Measurements from ENCODE around the gene TBX1. TPM values are rescaled to one million over a fixed set of nuclear protein-coding genes. Genes with fewer than 3 reads are reported as not detected.

Gene TBX1
- total RNA-seq, 1 experiment from 2014 or later = 3.9 TPM

- DNase-seq (ENCODE audit: low read depth, low spot score) (no peak), ATAC-seq (no peak)
- Histone ChIP-seq H3K9ac (ENCODE audit: low read length) (no peak overlapping the region), H4K20me1 (ENCODE audit: insufficient read depth) (no peaks in the 10 kb centered on the region), H3K27me3 (ENCODE audit: insufficient read depth, low read length) (no peaks in the 10 kb centered on the region), H3K4me1 (ENCODE audit: control insufficient read depth in 1 of 2, insufficient read depth in 2 of 2, low read length in 2 of 2) (peaks cover 0 to 23% of the 10 kb centered on the region in 2 experiments; a peak in 3 of 4 replicates), H3K36me3 (ENCODE audit: control insufficient read depth in 1 of 2, insufficient read depth in 2 of 2, low read length in 2 of 2) (no peaks in the 10 kb centered on the region), H3K4me3 (replicated peaks in 1 of 2; ENCODE audit: low read depth in 1 of 2, low read length in 2 of 2) (no peak overlapping the region), H3K9me3 (ENCODE audit: control insufficient read depth in 1 of 2, insufficient read depth in 1 of 2, low read depth in 1 of 2, low read length in 2 of 2) (no peaks in the 10 kb centered on the region), H3K27ac (ENCODE audit: low read depth, low read length) (no peak overlapping the region), H3K4me2 (ENCODE audit: low read length) (no peak overlapping the region), H3K9me2 (ENCODE audit: insufficient read depth) (no peaks in the 10 kb centered on the region), H3K79me2 (ENCODE audit: insufficient read depth, low read length) (no peaks in the 10 kb centered on the region), H2AFZ (ENCODE audit: low read depth, low read length, poor library complexity, severe bottlenecking) (no peak overlapping the region)
- RAD21 ChIA-PET (ENCODE audit: low non-redundant PET in 1 of 2, low total read pairs in 2 of 2, uncharacterized antibody in 2 of 2, unreplicated experiment in 2 of 2) = no interaction called here
- POLR2A ChIA-PET = no interaction called here
- BruUV-seq (replicated peaks) = no TSS peak
- intact Hi-C loops (cut with micrococcal nuclease) = loop anchor here (10.0 kb wide), 1 partner anchor 418 kb away; the partner anchor contains the start of gene CLTCL1
- no peak for TF ChIP-seq EZH2phosphoT487 (IDR thresholded peaks at IDR 0.05; ENCODE audit: borderline replicate concordance)
- CTCF ChIA-PET = no interaction called here
These were observed 47.3 kb upstream of the TBX1 start for GRCh38 chr22:19713245-19713644.

DNA sequence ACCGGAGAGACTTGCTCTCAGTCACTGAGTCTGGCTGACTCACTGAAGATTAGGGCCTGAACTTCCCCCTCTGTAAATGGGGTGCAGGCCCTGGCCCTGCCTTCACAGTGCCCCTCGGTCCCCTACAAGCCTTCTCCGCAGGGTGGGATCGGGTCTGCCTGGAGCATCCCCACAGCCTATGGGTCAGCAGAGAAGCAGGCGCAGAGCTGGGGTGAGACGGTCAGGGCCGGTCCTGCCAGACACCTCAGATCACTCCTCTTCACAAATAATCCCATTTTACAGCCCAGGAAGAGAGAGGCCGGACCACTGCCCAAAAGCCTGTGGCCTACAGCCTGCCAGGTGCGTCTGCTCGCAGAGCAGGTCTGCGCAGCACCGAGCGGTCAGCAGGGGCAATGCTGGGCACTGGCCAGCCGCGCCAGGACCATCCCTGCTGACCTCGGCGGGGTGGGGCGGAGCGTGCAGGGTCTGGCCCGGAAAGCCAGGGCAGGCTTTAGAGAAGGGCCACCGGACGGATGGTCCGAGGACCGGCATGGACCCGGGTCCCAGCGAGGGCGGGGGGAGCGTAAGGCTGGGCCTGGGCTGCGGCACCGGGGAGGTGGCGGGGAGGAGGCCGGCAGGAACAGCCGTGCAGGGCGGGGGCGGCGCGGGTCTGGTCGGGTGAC, 46.8 kb upstream of the TBX1 start:
- Histone ChIP-seq H3K36me3 (ENCODE audit: control insufficient read depth in 1 of 2, insufficient read depth in 2 of 2, low read length in 2 of 2) (no peaks in the 10 kb centered on the region), H3K9me3 (ENCODE audit: control insufficient read depth in 1 of 2, insufficient read depth in 1 of 2, low read depth in 1 of 2, low read length in 2 of 2) (no peaks in the 10 kb centered on the region), H4K20me1 (ENCODE audit: insufficient read depth) (no peaks in the 10 kb centered on the region), H3K4me1 (ENCODE audit: control insufficient read depth in 1 of 2, insufficient read depth in 2 of 2, low read length in 2 of 2) (peaks cover 5 to 28% of the 10 kb centered on the region in 2 experiments; a peak in 3 of 4 replicates), H3K4me2 (ENCODE audit: low read length) (peak overlapping the region; percentile 58), H3K27me3 (ENCODE audit: insufficient read depth, low read length) (no peaks in the 10 kb centered on the region), H3K79me2 (ENCODE audit: insufficient read depth, low read length) (no peaks in the 10 kb centered on the region), H3K9ac (ENCODE audit: low read length) (no peak overlapping the region), H3K27ac (ENCODE audit: low read depth, low read length) (no peak overlapping the region), H2AFZ (ENCODE audit: low read depth, low read length, poor library complexity, severe bottlenecking) (no peak overlapping the region), H3K9me2 (ENCODE audit: insufficient read depth) (no peaks in the 10 kb centered on the region), H3K4me3 (replicated peaks in 1 of 2; ENCODE audit: low read depth in 1 of 2, low read length in 2 of 2) (peak overlapping the region in 1 of 2 experiments; percentile 23; a peak in 2 of 4 replicates)
- TF ChIP-seq YY1 (IDR thresholded peaks at IDR 0.05; ENCODE audit: extremely low read depth, insufficient replicate concordance, low read depth, low read length) = no peak
- no peak for TF ChIP-seq ELF1 (IDR thresholded peaks at IDR 0.05; ENCODE audit: borderline replicate concordance, low read depth)
- TF ChIP-seq FOSL1 (IDR thresholded peaks at IDR 0.05; ENCODE audit: low read depth) = no peak
- TF ChIP-seq ZBTB33 (IDR thresholded peaks at IDR 0.05; ENCODE audit: extremely low read depth, insufficient replicate concordance, low read length) = no peak
- TF ChIP-seq SP1 (IDR thresholded peaks at IDR 0.05; ENCODE audit: low read depth) = no peak
- no peak for TF ChIP-seq REST (IDR thresholded peaks at IDR 0.05; ENCODE audit: low read depth)
- TF ChIP-seq CEBPB (IDR thresholded peaks at IDR 0.05; ENCODE audit: low read depth) = no peak
- TF ChIP-seq EGR1 (IDR thresholded peaks at IDR 0.05; ENCODE audit: low read depth) = no peak
- TF ChIP-seq TCF7L2 (IDR thresholded peaks at IDR 0.05; ENCODE audit: borderline replicate concordance, extremely low read depth, insufficient read depth, insufficient read length) = no peak
- TF ChIP-seq POLR2A (IDR thresholded peaks at IDR 0.05; ENCODE audit: borderline replicate concordance, extremely low read depth, insufficient read depth, insufficient read length) = no peak
- ATAC-seq (0 out of 2 replicates have a peak, but pooled peaks have one; percentile 21), DNase-seq (ENCODE audit: low read depth, low spot score) (no peak)
- ChIA-PET CTCF (no interaction called here), POLR2A (no interaction called here), RAD21 (ENCODE audit: low non-redundant PET in 1 of 2, low total read pairs in 2 of 2, uncharacterized antibody in 2 of 2, unreplicated experiment in 2 of 2) (no interaction called here)
- BruUV-seq (replicated peaks) = no TSS peak
- intact Hi-C loops (cut with micrococcal nuclease) = loop anchor here (10.0 kb wide), 1 partner anchor 419 kb away; the partner anchor contains the start of gene CLTCL1

All from HCT116 (cell line).